Neutrophil (primary cell): ENCODE data around the gene ADAMTS4.

Experiments used
- H3K27ac ChIP-seq: fragments of 200-600 bp; sonication (generic); 2 replicates; pipeline ENCODE4 v1.5.1; 2016; ENCODE audit warnings: mild to moderate bottlenecking, moderate library complexity
- H3K27me3 ChIP-seq: fragments of 200-600 bp; sonication (generic); 2 replicates; pipeline ENCODE4 v1.6.0; 2016; ENCODE audit warnings: mild to moderate bottlenecking
- H3K36me3 ChIP-seq: fragments of 200-600 bp; sonication (generic); 2 replicates; pipeline ENCODE4 v1.5.1; 2017
- H3K4me1 ChIP-seq, 2 experiments: fragments of 200-600 bp in 1 of 2; sonication (generic) in 1 of 2; 1 replicate in 1 of 2; 2 replicates in 1 of 2; pipeline versions ENCODE4 v1.5.1 to v1.6.1; 2013 to 2016; ENCODE audit warnings: low read depth in 1 of 2, low read length in 1 of 2, mild to moderate bottlenecking in 1 of 2, moderate library complexity in 1 of 2; ENCODE audit not compliant: control insufficient read depth in 1 of 2, insufficient read depth in 1 of 2
- H3K4me3 ChIP-seq, 2 experiments: fragments of 200-600 bp in 1 of 2; sonication (generic) in 1 of 2; 1 replicate in 1 of 2; 2 replicates in 1 of 2; pipeline ENCODE4 v1.5.1; 2013 to 2016; ENCODE audit warnings: low read depth in 1 of 2, low read length in 1 of 2, mild to moderate bottlenecking in 1 of 2, moderate library complexity in 1 of 2
- H3K9me3 ChIP-seq: fragments of 200-600 bp; sonication (generic); 2 replicates; pipeline ENCODE4 v1.5.1; 2016
- CTCF ChIP-seq: fragments of 200-600 bp; sonication (generic); IDR thresholded peaks from 2 replicates; pipeline ENCODE4 v1.5.1; 2016; ENCODE audit warnings: antibody characterized with exemption

Gene ADAMTS4

GRCh38 chr1:161168906-161169305, 29.9 kb downstream of the ADAMTS4 start:
- Histone ChIP-seq H3K27me3 (no peaks in the 10 kb centered on the region), H3K27ac (no peak overlapping the region), H3K9me3 (no peaks in the 10 kb centered on the region), H3K4me1 (peaks cover 21 to 27% of the 10 kb centered on the region in 2 experiments), H3K36me3 (peaks cover 42% of the 10 kb centered on the region), H3K4me3 (no peak overlapping the region)
- TF ChIP-seq CTCF, result no peak

- TF ChIP-seq CTCF, result no peak
- Histone ChIP-seq H3K27ac (peak overlapping the region; percentile 94), H3K36me3 (peaks cover 37% of the 10 kb centered on the region), H3K9me3 (no peaks in the 10 kb centered on the region), H3K4me1 (peaks cover 21 to 27% of the 10 kb centered on the region in 2 experiments), H3K4me3 (peak overlapping the region; percentile 75 to 84), H3K27me3 (no peaks in the 10 kb centered on the region)
Measured at GRCh38 chr1:161166669-161167548, 31.9 kb downstream of the ADAMTS4 start.

- Histone ChIP-seq H3K9me3 (no peaks in the 10 kb centered on the region), H3K4me3 (peak within 1 kb of the TSS; percentile 75 to 84), H3K36me3 (peaks cover 28% of the 10 kb centered on the region), H3K27me3 (no peaks in the 10 kb centered on the region), H3K27ac (peak within 1 kb of the TSS; percentile 94), H3K4me1 (peaks cover 21 to 27% of the 10 kb centered on the region in 2 experiments)
- TF ChIP-seq CTCF, result peak; percentile 59
Measured at GRCh38 chr1:161165742-161166668, 32.8 kb downstream of the ADAMTS4 start, which contains the start of gene PPOX. PPOX (plus strand) TSS chr1:161166426; CDS start chr1:161166848, 422 bp downstream.

- H3K36me3 ChIP-seq, result peaks cover 19% of the 10 kb centered on the region
Measured at GRCh38 chr1:161164901-161165610, 33.8 kb downstream of the ADAMTS4 start.

More at GRCh38 chr1:161164901-161165610, 33.8 kb downstream of the ADAMTS4 start:
- H3K27ac ChIP-seq, result peak overlapping the region; percentile 94
- H3K27me3 ChIP-seq, result no peaks in the 10 kb centered on the region
- peak overlapping the region; percentile 75 to 84 for H3K4me3 ChIP-seq
- peaks cover 23 to 31% of the 10 kb centered on the region in 2 experiments for H3K4me1 ChIP-seq
- no peak for TF ChIP-seq CTCF
- no peaks in the 10 kb centered on the region for H3K9me3 ChIP-seq
